MM.1S (cell line): ENCODE data around the gene MB.

ENCODE experiments used
- DNase-seq: peaks from one replicate; pipeline ENCODE4 v3.0.0-alpha.2; 2015
- H2AFZ ChIP-seq: fragments of 300-600 bp; sonication (generic); 2 replicates; pipeline ENCODE4 v1.6.0; 2016; ENCODE audit warnings: antibody characterized with exemption, low read length
- H3F3A ChIP-seq: fragments of 300-600 bp; sonication (generic); 2 replicates; pipeline ENCODE4 v1.6.1; 2016; ENCODE audit warnings: mild to moderate bottlenecking, antibody characterized with exemption, low read length, moderate library complexity, mixed read lengths; ENCODE audit not compliant: insufficient read depth
- H3K27ac ChIP-seq: fragments of 300-600 bp; sonication (generic); 2 replicates; pipeline ENCODE4 v1.5.1; 2016; ENCODE audit warnings: mild to moderate bottlenecking, low read length
- H3K27me3 ChIP-seq: fragments of 300-600 bp; sonication (generic); replicated peaks from 2 replicates; pipeline ENCODE4 v1.6.0; 2016; ENCODE audit warnings: low read length; ENCODE audit not compliant: insufficient read depth
- H3K36me3 ChIP-seq: fragments of 300-600 bp; sonication (generic); replicated peaks from 2 replicates; pipeline ENCODE4 v1.6.1; 2016; ENCODE audit warnings: mild to moderate bottlenecking, low read length, mixed read lengths; ENCODE audit not compliant: insufficient read depth
- H3K4me1 ChIP-seq: fragments of 300-600 bp; sonication (generic); 2 replicates; pipeline ENCODE4 v1.6.1; 2016; ENCODE audit warnings: low read length, mixed read lengths
- H3K4me2 ChIP-seq: fragments of 300-600 bp; sonication (generic); 2 replicates; pipeline ENCODE4 v1.6.0; 2016; ENCODE audit warnings: low read depth, low read length
- H3K4me3 ChIP-seq: fragments of 300-600 bp; sonication (generic); 2 replicates; pipeline ENCODE4 v1.5.1; 2016; ENCODE audit warnings: low read length, mixed read lengths
- H3K79me2 ChIP-seq: fragments of 300-600 bp; sonication (generic); 2 replicates; pipeline ENCODE4 v1.6.1; 2016; ENCODE audit warnings: mixed run types, low read length, mixed read lengths
- H3K9ac ChIP-seq: fragments of 300-600 bp; sonication (generic); 2 replicates; pipeline ENCODE4 v1.6.1; 2016; ENCODE audit warnings: low read length, mixed read lengths
- H3K9me2 ChIP-seq: fragments of 300-600 bp; sonication (generic); replicated peaks from 2 replicates; pipeline ENCODE4 v1.6.1; 2016; ENCODE audit warnings: mild to moderate bottlenecking, low read length, mixed read lengths; ENCODE audit not compliant: insufficient read depth
- H3K9me3 ChIP-seq: fragments of 300-600 bp; sonication (generic); replicated peaks from 2 replicates; pipeline ENCODE4 v1.6.1; 2016; ENCODE audit warnings: mild to moderate bottlenecking, low read length, mixed read lengths; ENCODE audit not compliant: insufficient read depth
- H4K20me1 ChIP-seq: fragments of 300-600 bp; sonication (generic); 2 replicates; pipeline ENCODE4 v1.6.1; 2016; ENCODE audit warnings: mild to moderate bottlenecking, low read length, moderate library complexity, mixed read lengths; ENCODE audit not compliant: insufficient read depth
- CTCF ChIP-seq: fragments of 300-600 bp; sonication (generic); IDR thresholded peaks from 2 replicates; pipeline ENCODE4 v1.5.1; 2016; ENCODE audit warnings: antibody characterized with exemption, low read length, mixed read lengths
- EZH2 ChIP-seq: fragments of 300-600 bp; sonication (generic); optimal IDR thresholded peaks from 2 replicates; pipeline ENCODE3; 2017; ENCODE audit warnings: low read depth, mild to moderate bottlenecking, antibody characterized with exemption, low read length, mixed read lengths
- EZH2phosphoT487 ChIP-seq: fragments of 300-600 bp; sonication (generic); IDR thresholded peaks from 2 replicates; pipeline ENCODE4 v1.6.1; 2018; ENCODE audit warnings: antibody characterized with exemption, low read length

Gene MB

GRCh38 chr22:35629406-35630216, 12.5 kb upstream of the MB start:
- no peak overlapping the region for H3K4me3 ChIP-seq
- no peaks in the 10 kb centered on the region for H3K79me2 ChIP-seq
- no peaks in the 10 kb centered on the region for H3K9me3 ChIP-seq
- H3K4me1 ChIP-seq: peaks cover 8% of the 10 kb centered on the region
- H3K9ac ChIP-seq: no peak overlapping the region
- DNase-seq: peak; percentile 31
- no peaks in the 10 kb centered on the region for H3K36me3 ChIP-seq
- no peaks in the 10 kb centered on the region for H3K27me3 ChIP-seq
- no peak overlapping the region for H3K27ac ChIP-seq
- 0 out of 2 replicates have a peak overlapping the region, but pooled peaks have one; percentile 22 for H2AFZ ChIP-seq
- H3K4me2 ChIP-seq: no peak overlapping the region
- no peaks in the 10 kb centered on the region for H3K9me2 ChIP-seq
- TF ChIP-seq EZH2 (no peak), EZH2phosphoT487 (no peak), CTCF (no peak)
- H3F3A ChIP-seq: peaks cover 17% of the 10 kb centered on the region
- H4K20me1 ChIP-seq: no peaks in the 10 kb centered on the region

- no peak for DNase-seq
- Histone ChIP-seq H4K20me1 (no peaks in the 10 kb centered on the region), H3K4me1 (peaks cover 8% of the 10 kb centered on the region), H3F3A (peaks cover 17% of the 10 kb centered on the region), H3K9me3 (no peaks in the 10 kb centered on the region), H3K9me2 (no peaks in the 10 kb centered on the region), H2AFZ (no peak overlapping the region), H3K36me3 (no peaks in the 10 kb centered on the region), H3K27me3 (no peaks in the 10 kb centered on the region), H3K27ac (no peak overlapping the region), H3K79me2 (no peaks in the 10 kb centered on the region), H3K9ac (no peak overlapping the region), H3K4me2 (no peak overlapping the region), H3K4me3 (no peak overlapping the region)
- TF ChIP-seq EZH2phosphoT487 (no peak), CTCF (no peak), EZH2 (no peak)
Observed at GRCh38 chr22:35628732-35629131, 11.6 kb upstream of the MB start.

GRCh38 chr22:35627267-35628041, 10.3 kb upstream of the MB start:
- Histone ChIP-seq H3K4me1 (peaks cover 12% of the 10 kb centered on the region), H3K4me2 (peak overlapping the region; percentile 91), H4K20me1 (no peaks in the 10 kb centered on the region), H2AFZ (peak overlapping the region; percentile 83), H3F3A (peaks cover 17% of the 10 kb centered on the region), H3K9ac (peak overlapping the region; percentile 75), H3K27ac (peak overlapping the region; percentile 56; the same call in 1 of the 2 replicates), H3K9me2 (no peaks in the 10 kb centered on the region), H3K9me3 (no peaks in the 10 kb centered on the region), H3K79me2 (no peaks in the 10 kb centered on the region), H3K36me3 (no peaks in the 10 kb centered on the region), H3K27me3 (no peaks in the 10 kb centered on the region), H3K4me3 (peak overlapping the region; percentile 88)
- peak; percentile 77 for DNase-seq
- TF ChIP-seq EZH2phosphoT487 (no peak), CTCF (peak; percentile 76), EZH2 (no peak)
